D721Med (cell line): ENCODE data around the gene FKBP14.

Experiments
- DNase-seq: peaks from one replicate; pipeline ENCODE4 v3.0.0; 2011; ENCODE audit warnings: low spot score; ENCODE audit not compliant: insufficient read length
- FAIRE-seq: peaks from 2 replicates; lab custom pipeline; 2011; peaks lifted over from hg19 to GRCh38; lab: Jason Lieb, UNC
- CTCF ChIP-seq: IDR thresholded peaks from 2 replicates; pipeline ENCODE4 v1.5.1; 2012; ENCODE audit warnings: mild to moderate bottlenecking, control low read depth; ENCODE audit not compliant: insufficient read depth; ENCODE audit errors: missing control alignments

The FKBP14 gene

GRCh38 chr7:30018451-30018850, 8.1 kb downstream of the FKBP14 start:
- TF ChIP-seq CTCF, result no peak
- no peak for FAIRE-seq
- no peak for DNase-seq

GRCh38 chr7:30012757-30013156, 13.7 kb downstream of the FKBP14 start:
- FAIRE-seq (no peak), DNase-seq (no peak)
- TF ChIP-seq CTCF, result no peak

GRCh38 chr7:30010021-30010420, 16.5 kb downstream of the FKBP14 start:
- FAIRE-seq (no peak), DNase-seq (no peak)
- TF ChIP-seq CTCF, result no peak

GRCh38 chr7:30005464-30005863, 21.0 kb downstream of the FKBP14 start:
- DNase-seq (no peak), FAIRE-seq (no peak)
- TF ChIP-seq CTCF, result no peak

GRCh38 chr7:30003098-30003497, 23.4 kb downstream of the FKBP14 start:
- TF ChIP-seq CTCF, result no peak

GRCh38 chr7:30001998-30002397, 24.5 kb downstream of the FKBP14 start:
- DNase-seq, result no peak

More at GRCh38 chr7:30003098-30003497, 23.4 kb downstream of the FKBP14 start:
- FAIRE-seq, result no peak
- DNase-seq, result no peak

More at GRCh38 chr7:30001998-30002397, 24.5 kb downstream of the FKBP14 start:
- no peak for TF ChIP-seq CTCF
- FAIRE-seq, result no peak
